ENCODE results near the gene NT5DC2. TPM values are rescaled to one million over a fixed set of nuclear protein-coding genes. Genes with fewer than 3 reads are reported as not detected.

NT5DC2 gene
- polyA plus RNA-seq (ENCODE audit: insufficient read length in 12 of 12): 100 to 1,000 TPM in 3 of 12 donors, 10 to 100 TPM in 8, not detected in 1; 31.8 to 163 (median 82.8) TPM
- long read RNA-seq, donor 1, transcript NT5DC2-202 (14 exons, 1,795 nt): major isoform, 10 of 41 reads
- long read RNA-seq, donor 1, transcript NT5DC2-207 (2 exons, 453 nt): minor isoform, 6 of 41 reads
- long read RNA-seq, donor 1, partial matches to known transcripts: 21 of 41 reads
- long read RNA-seq, donor 1, other reads (novel, unspliced or antisense): 0 of 41 reads
- long read RNA-seq, donor 2, transcript NT5DC2-202 (14 exons, 1,795 nt): major isoform, 16 of 35 reads
- long read RNA-seq, donor 2, partial matches to known transcripts: 15 of 35 reads
- long read RNA-seq, donor 2, other reads (novel, unspliced or antisense): 0 of 35 reads
- long read RNA-seq, donor 3, transcript NT5DC2-202 (14 exons, 1,795 nt): major isoform, 8 of 10 reads
- long read RNA-seq, donor 3, partial matches to known transcripts: 0 of 10 reads
- long read RNA-seq, donor 3, other reads (novel, unspliced or antisense): 0 of 10 reads
- long read RNA-seq, donor 4, transcript NT5DC2-202 (14 exons, 1,795 nt): major isoform, 11 of 12 reads
- long read RNA-seq, donor 4, partial matches to known transcripts: 0 of 12 reads
- long read RNA-seq, donor 4, other reads (novel, unspliced or antisense): 0 of 12 reads
- long read RNA-seq, donor 5, transcript NT5DC2-202 (14 exons, 1,795 nt): major isoform, 24 of 40 reads
- long read RNA-seq, donor 5, partial matches to known transcripts: 8 of 40 reads
- long read RNA-seq, donor 5, other reads (novel, unspliced or antisense): 5 of 40 reads
- long read RNA-seq, donor 6, transcript NT5DC2-202 (14 exons, 1,795 nt): major isoform, 5 of 8 reads
- long read RNA-seq, donor 6, partial matches to known transcripts: 0 of 8 reads
- long read RNA-seq, donor 6, other reads (novel, unspliced or antisense): 0 of 8 reads
- long read RNA-seq, donor 7, transcript NT5DC2-202 (14 exons, 1,795 nt): major isoform, 11 of 20 reads
- long read RNA-seq, donor 7, partial matches to known transcripts: 5 of 20 reads
- long read RNA-seq, donor 7, other reads (novel, unspliced or antisense): 0 of 20 reads
- long read RNA-seq, donor 8, transcript NT5DC2-202 (14 exons, 1,795 nt): major isoform, 25 of 34 reads
- long read RNA-seq, donor 8, partial matches to known transcripts: 5 of 34 reads
- long read RNA-seq, donor 8, other reads (novel, unspliced or antisense): 0 of 34 reads
- long read RNA-seq, donor 9, transcript NT5DC2-202 (14 exons, 1,795 nt): major isoform, 9 of 19 reads
- long read RNA-seq, donor 9, partial matches to known transcripts: 7 of 19 reads
- long read RNA-seq, donor 9, other reads (novel, unspliced or antisense): 0 of 19 reads
- long read RNA-seq, donor 10, transcript NT5DC2-202 (14 exons, 1,795 nt): major isoform, 19 of 42 reads
- long read RNA-seq, donor 10, partial matches to known transcripts: 21 of 42 reads
- long read RNA-seq, donor 10, other reads (novel, unspliced or antisense): 0 of 42 reads
- long read RNA-seq, donor 11, transcript NT5DC2-202 (14 exons, 1,795 nt): major isoform, 20 of 27 reads
- long read RNA-seq, donor 11, partial matches to known transcripts: 5 of 27 reads
- long read RNA-seq, donor 11, other reads (novel, unspliced or antisense): 0 of 27 reads

DNA sequence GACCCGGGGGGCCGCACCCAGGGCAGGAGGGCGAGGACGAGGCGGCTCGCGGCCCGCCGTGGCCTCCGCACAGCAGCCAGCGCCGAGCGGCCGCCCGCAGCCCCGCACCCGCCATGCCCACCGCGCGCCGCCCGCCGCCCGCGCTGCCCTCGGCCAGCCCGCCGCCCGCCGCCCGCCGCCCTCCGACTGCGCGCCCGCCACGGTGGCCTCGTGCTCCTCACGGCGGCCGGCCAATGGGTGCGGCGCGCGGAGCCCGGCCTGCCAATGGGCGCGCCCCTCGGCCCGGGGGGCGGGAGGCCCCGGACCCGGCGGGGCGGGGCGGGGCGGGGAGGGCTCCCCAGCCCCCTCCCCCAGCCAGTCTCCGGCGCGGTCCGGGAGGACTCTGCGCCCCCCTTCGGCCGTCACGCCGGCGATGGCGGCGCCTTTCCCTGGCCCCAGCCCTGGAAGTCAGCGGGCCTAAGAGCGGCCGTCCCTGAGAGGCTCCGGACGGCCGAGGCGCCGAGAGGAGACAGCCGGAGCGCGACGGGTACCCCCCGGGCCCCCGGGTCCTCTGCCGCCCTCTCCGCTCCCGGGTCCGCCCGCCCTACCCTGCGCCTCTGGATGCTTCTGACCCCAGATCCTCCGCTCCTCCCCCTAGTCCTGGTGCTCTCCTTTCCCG is at the start of gene NT5DC2:
Gene NT5DC2 (minus strand): TSS at position 235 of the 658 bp plus-strand sequence. CDS start 120 bp downstream, at position 115.
- DNase-seq: peak; percentile 75

DNA sequence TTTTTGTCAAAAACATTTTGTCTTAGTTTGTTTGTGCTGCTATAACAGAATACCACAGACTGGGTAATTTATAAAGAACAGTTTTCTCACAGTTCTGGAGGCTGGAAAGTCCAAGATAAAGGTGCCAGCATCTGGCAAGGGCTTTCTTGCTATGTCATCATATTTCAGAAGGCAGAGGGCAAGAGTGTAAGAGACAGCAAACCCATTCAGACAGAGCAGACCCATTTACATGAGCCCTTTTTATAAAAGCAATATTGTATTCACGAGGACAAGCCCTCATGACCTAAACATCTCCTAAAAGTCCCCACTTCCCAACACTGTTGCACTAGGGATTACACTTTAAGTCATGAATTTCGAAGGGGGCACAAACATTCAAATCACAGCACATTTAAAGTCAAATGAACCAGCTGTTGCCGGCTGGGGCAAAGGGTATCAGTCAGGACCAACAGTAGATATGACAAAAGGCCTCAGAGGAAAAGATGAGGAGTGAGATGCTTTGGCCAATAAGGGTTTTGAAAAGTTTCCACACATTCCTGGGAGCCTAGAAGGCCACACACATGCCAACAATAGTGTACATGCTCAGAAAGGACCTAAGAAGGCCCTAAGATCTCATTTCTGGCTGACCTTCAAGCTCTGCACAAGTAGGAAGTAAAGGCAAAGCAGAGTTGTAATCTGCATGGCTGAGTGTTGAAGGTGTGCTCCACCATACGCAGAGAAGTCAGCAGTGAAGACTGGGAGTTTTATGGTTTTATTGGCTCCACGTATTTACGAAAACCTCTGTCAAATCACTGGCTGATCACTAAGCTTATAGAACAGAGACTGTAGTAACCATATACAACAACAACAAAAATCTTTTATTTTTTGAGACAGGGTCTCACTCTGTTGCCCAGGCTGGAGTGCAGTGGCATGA is 40.7 kb upstream of the NT5DC2 start:
- DNase-seq: no peak

DNA sequence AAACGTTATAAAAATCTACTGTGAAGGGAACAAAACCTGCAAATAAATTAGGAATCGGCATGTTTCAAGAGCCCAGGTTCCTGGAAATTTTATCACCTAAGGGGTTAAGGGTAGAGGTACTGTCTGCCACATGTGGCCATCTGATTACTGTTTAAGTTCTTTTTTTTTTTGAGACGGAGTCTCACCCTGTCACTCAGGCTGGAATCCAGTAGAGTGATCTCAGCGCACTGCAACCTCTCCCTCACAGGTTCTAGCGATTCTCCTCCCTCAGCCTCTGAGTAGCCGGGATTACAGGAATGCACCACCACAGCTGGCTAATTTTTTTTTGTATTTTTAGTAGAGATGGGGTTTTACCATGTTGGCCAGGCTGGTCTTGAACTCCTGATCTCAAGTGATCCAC is 38.6 kb upstream of the NT5DC2 start:
- DNase-seq: no peak

GRCh38 chr3:52570076-52570475 is 36.4 kb upstream of the NT5DC2 start:
- DNase-seq: no peak

GRCh38 chr3:52568069-52568468 is 34.4 kb upstream of the NT5DC2 start:
- no peak for DNase-seq

GRCh38 chr3:52563984-52564383 is 30.3 kb upstream of the NT5DC2 start:
- no peak for DNase-seq

GRCh38 chr3:52561028-52561747 is 27.5 kb upstream of the NT5DC2 start:
- DNase-seq: no peak

DNA sequence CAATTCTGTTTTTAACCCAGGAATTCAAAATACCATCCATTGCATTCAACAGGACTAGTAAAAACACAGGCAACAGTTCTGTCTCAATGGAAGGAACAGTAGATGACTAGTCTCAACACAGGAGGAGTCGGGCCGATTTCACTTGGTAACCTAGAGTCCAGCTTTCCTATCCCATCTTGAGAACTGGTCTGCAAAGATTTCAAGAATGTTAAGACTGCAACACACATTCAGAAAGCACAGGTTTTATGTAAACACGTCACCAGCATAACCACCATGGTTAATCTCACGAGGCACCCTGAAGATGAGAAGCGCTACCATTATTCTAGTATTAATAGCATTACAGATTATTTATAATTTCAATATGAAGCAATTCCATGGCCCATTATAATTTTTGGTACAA is 24.8 kb upstream of the NT5DC2 start:
- no peak for DNase-seq

GRCh38 chr3:52557011-52557960 is 23.6 kb upstream of the NT5DC2 start:
- DNase-seq: no peak

GRCh38 chr3:52555056-52555455 is 21.4 kb upstream of the NT5DC2 start:
- no peak for DNase-seq

DNA sequence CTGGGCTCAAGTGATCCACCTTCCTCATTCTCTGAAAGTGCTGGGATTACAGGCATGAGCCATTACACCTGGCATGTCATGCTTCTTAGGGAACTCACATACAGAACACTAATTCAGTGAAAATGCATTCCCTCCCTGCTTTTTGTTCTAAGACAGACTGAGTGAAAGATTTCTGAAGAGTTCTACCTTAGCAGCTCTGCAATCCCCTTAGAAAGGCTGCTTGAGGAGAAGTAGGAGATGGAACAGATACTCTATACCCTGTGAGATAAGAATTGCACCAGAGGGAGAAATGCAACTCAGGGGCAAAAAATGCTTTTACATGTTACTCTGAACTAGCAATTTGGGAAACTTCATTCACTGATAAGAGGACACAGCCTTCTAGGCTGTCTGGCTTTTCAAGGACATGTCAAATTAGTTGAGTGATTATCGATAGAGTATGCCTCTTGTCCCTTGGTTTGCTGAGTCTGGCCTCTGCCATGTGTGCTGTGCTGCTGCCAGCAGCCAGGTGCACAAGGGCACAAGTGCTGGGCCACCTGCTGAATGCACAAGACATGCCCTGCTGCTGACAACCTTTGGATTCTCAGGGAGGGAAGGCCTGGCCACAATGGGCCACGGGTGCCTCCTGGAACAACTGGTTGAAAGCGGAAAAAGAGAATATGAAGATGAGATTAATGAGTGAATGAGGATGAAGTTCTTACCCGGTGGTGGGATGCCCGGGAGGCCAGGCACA is 20.5 kb upstream of the NT5DC2 start:
- DNase-seq: no peak

- no peak for DNase-seq
Measured at GRCh38 chr3:52552089-52552488, 18.4 kb upstream of the NT5DC2 start.

DNA sequence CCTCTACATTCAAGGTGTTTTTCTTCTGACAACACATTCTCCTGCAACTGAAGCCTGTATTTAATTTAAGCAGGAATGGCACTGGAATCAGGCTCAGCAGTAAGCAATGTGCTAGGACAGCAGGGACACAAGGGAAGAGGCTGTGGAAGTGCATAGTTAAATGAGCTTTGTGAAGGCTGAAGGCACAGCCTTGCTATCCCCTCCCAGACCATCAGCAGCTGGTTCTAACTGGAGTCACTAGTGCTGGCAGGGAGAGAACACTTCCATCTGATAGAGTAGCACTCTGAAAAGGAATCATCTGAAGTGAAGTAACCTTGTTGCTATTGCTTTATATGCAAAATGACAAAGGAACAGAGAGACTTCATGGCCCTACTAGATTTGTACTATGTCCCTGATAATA is 17.5 kb upstream of the NT5DC2 start:
- no peak for DNase-seq

- no peak for DNase-seq
Measured at GRCh38 chr3:52547143-52547542, 13.5 kb upstream of the NT5DC2 start.

- no peak for DNase-seq
Measured at GRCh38 chr3:52546111-52546901, 12.6 kb upstream of the NT5DC2 start.

- no peak for DNase-seq
Measured at GRCh38 chr3:52544937-52545336, 11.3 kb upstream of the NT5DC2 start.
